Smooth muscle cell (in vitro differentiated cells): ENCODE measurements around the gene RIOK2. TPM values are rescaled to one million over a fixed set of nuclear protein-coding genes. Genes with fewer than 3 reads are reported as not detected.
"Not testable (repeated sequence)": the region's sequence is repeated elsewhere in the genome, so short reads cannot be mapped to it uniquely, and the experiment has no call there.

Experiments used
- DNase-seq: peaks from one replicate; lab custom pipeline; 2025; ENCODE audit not compliant: unreplicated experiment; lab: John Stamatoyannopoulos, UW
- H2AFZ ChIP-seq: fragments of 200-600 bp; sonication (generic); 2 replicates; pipeline ENCODE4 v1.6.0; 2016; ENCODE audit warnings: antibody characterized with exemption, low read depth, mild to moderate bottlenecking
- H3F3A ChIP-seq: fragments of 200-600 bp; sonication (generic); 2 replicates; pipeline ENCODE4 v1.6.0; 2017; ENCODE audit warnings: antibody characterized with exemption, low read depth
- H3K27ac ChIP-seq: fragments of 200-600 bp; sonication (generic); 2 replicates; pipeline ENCODE4 v1.5.1; 2016; ENCODE audit warnings: low read depth, mild to moderate bottlenecking
- H3K27me3 ChIP-seq: fragments of 200-600 bp; sonication (generic); 2 replicates; pipeline ENCODE4 v1.6.1; 2016; ENCODE audit warnings: low read depth, mild to moderate bottlenecking
- H3K36me3 ChIP-seq: fragments of 200-600 bp; sonication (generic); 2 replicates; pipeline ENCODE4 v1.5.1; 2016; ENCODE audit warnings: low read depth
- H3K4me1 ChIP-seq: fragments of 200-600 bp; sonication (generic); 2 replicates; pipeline ENCODE4 v1.5.1; 2016; ENCODE audit warnings: low read depth
- H3K4me2 ChIP-seq: fragments of 200-600 bp; sonication (generic); 2 replicates; pipeline ENCODE4 v1.6.0; 2016; ENCODE audit warnings: mild to moderate bottlenecking
- H3K4me3 ChIP-seq: fragments of 200-600 bp; sonication (generic); 2 replicates; pipeline ENCODE4 v1.5.1; 2016; ENCODE audit warnings: mild to moderate bottlenecking
- H3K79me2 ChIP-seq: fragments of 200-600 bp; sonication (generic); 2 replicates; pipeline ENCODE4 v1.6.0; 2016; ENCODE audit warnings: low read depth, mild to moderate bottlenecking
- H3K9ac ChIP-seq: fragments of 200-600 bp; sonication (generic); 2 replicates; pipeline ENCODE4 v1.6.0; 2016; ENCODE audit warnings: low read depth
- H3K9me3 ChIP-seq: fragments of 200-600 bp; sonication (generic); replicated peaks from 2 replicates; pipeline ENCODE4 v1.5.1; 2016; ENCODE audit warnings: low read depth
- H4K20me1 ChIP-seq: fragments of 200-600 bp; sonication (generic); 2 replicates; pipeline ENCODE4 v1.6.0; 2016; ENCODE audit warnings: low read depth
- CTCF ChIP-seq: fragments of 200-600 bp; sonication (generic); IDR thresholded peaks from 2 replicates; pipeline ENCODE4 v1.5.1; 2017; ENCODE audit warnings: borderline replicate concordance, mild to moderate bottlenecking, antibody characterized with exemption; ENCODE audit not compliant: insufficient read depth, poor library complexity, severe bottlenecking
- WGBS: methylation state at CpG from one replicate; pipeline ENCODE4 v1.1.7; 2016; ENCODE audit warnings: low lambda C conversion rate; 5-methylcytosine and 5-hydroxymethylcytosine counted together
- polyA plus RNA-seq: library from polyadenylated mRNA; unstranded; fragments of >200 nt; fragmentation: Nextera tagmentation; extraction: Ambion mirVana; gene quantifications from 2 replicates; pipeline ENCODE4 v1.2.1, GENCODE V29; 2016
- total RNA-seq: library from RNA; depleted of rRNA; stranded (reverse); fragments of >200 nt; gene quantifications from 2 replicates; pipeline ENCODE4 v1.2.3, GENCODE V29; 2014

Gene RIOK2
- total and polyA plus RNA-seq, 2 experiments from 2014 or later, result 34.3 to 45.6 TPM

GRCh38 chr5:97141539-97141938, 41.5 kb downstream of the RIOK2 start:
- H2AFZ ChIP-seq, result peak overlapping the region; percentile 78
- peaks cover 41% of the 10 kb centered on the region for H3K4me1 ChIP-seq
- H3K79me2 ChIP-seq, result peaks cover 46% of the 10 kb centered on the region
- H3K36me3 ChIP-seq, result no peaks in the 10 kb centered on the region
- WGBS, result 27% methylated on average over 2 of the region's 2 CpGs
- no peaks in the 10 kb centered on the region for H4K20me1 ChIP-seq
- H3K4me3 ChIP-seq, result peak overlapping the region; percentile 46
- H3K9me3 ChIP-seq, result no peaks in the 10 kb centered on the region
- no peaks in the 10 kb centered on the region for H3F3A ChIP-seq
- TF ChIP-seq CTCF, result no peak
- DNase-seq, result no peak
- no peaks in the 10 kb centered on the region for H3K27me3 ChIP-seq
- H3K9ac ChIP-seq, result peak overlapping the region; percentile 29
- H3K27ac ChIP-seq, result peak overlapping the region; percentile 32
- H3K4me2 ChIP-seq, result peak overlapping the region; percentile 80

GRCh38 chr5:97141031-97141430, 42.0 kb downstream of the RIOK2 start:
- Histone ChIP-seq H3K9me3 (no peaks in the 10 kb centered on the region), H3K79me2 (peaks cover 48% of the 10 kb centered on the region), H3K9ac (peak overlapping the region; percentile 25), H3K27me3 (no peaks in the 10 kb centered on the region), H3K27ac (peak overlapping the region; percentile 28), H3K4me3 (peak overlapping the region; percentile 46), H4K20me1 (no peaks in the 10 kb centered on the region), H3F3A (no peaks in the 10 kb centered on the region), H2AFZ (peak overlapping the region; percentile 78), H3K4me1 (peaks cover 46% of the 10 kb centered on the region), H3K4me2 (peak overlapping the region; percentile 80), H3K36me3 (no peaks in the 10 kb centered on the region)
- no peak for TF ChIP-seq CTCF
- DNase-seq, result no peak
- WGBS, result 35% methylated on average over 4 of the region's 4 CpGs

- peak overlapping the region; percentile 78 for H2AFZ ChIP-seq
- H3K9ac ChIP-seq, H3F3A ChIP-seq, DNase-seq, H3K36me3 ChIP-seq, H3K27me3 ChIP-seq, H3K9me3 ChIP-seq, H4K20me1 ChIP-seq: not testable (repeated sequence)
- WGBS, result 65% methylated on average over 1 of the region's 1 CpG
- H3K79me2 ChIP-seq, result peaks cover 48% of the 10 kb centered on the region
- peaks cover 53% of the 10 kb centered on the region for H3K4me1 ChIP-seq
- H3K4me3 ChIP-seq, result peak overlapping the region; percentile 46
- H3K4me2 ChIP-seq, result peak overlapping the region; percentile 80
- H3K27ac ChIP-seq, result peak overlapping the region; percentile 28
These were observed 42.8 kb downstream of the RIOK2 start for GRCh38 chr5:97140250-97140649.

GRCh38 chr5:97136475-97136874, 46.6 kb downstream of the RIOK2 start:
- H2AFZ ChIP-seq, result no peak overlapping the region
- H3K9ac ChIP-seq, result no peak overlapping the region
- peaks cover 41% of the 10 kb centered on the region for H3K79me2 ChIP-seq
- H3K27ac ChIP-seq, result peak overlapping the region; percentile 32
- no peaks in the 10 kb centered on the region for H4K20me1 ChIP-seq
- peaks cover 81% of the 10 kb centered on the region for H3K4me1 ChIP-seq
- no peaks in the 10 kb centered on the region for H3K36me3 ChIP-seq
- H3K27me3 ChIP-seq, result no peaks in the 10 kb centered on the region
- H3K4me3 ChIP-seq, result no peak overlapping the region
- no peak for DNase-seq
- peaks cover 11% of the 10 kb centered on the region for H3F3A ChIP-seq
- no peaks in the 10 kb centered on the region for H3K9me3 ChIP-seq
- no peak for TF ChIP-seq CTCF
- WGBS, result 56% methylated on average over 4 of the region's 4 CpGs
- no peak overlapping the region for H3K4me2 ChIP-seq
